ENCODE measurements around the gene SMAP1.
"Not testable (repeated sequence)": the region's sequence is repeated elsewhere in the genome, so short reads cannot be mapped to it uniquely, and the experiment has no call there.

SMAP1 gene

DNA sequence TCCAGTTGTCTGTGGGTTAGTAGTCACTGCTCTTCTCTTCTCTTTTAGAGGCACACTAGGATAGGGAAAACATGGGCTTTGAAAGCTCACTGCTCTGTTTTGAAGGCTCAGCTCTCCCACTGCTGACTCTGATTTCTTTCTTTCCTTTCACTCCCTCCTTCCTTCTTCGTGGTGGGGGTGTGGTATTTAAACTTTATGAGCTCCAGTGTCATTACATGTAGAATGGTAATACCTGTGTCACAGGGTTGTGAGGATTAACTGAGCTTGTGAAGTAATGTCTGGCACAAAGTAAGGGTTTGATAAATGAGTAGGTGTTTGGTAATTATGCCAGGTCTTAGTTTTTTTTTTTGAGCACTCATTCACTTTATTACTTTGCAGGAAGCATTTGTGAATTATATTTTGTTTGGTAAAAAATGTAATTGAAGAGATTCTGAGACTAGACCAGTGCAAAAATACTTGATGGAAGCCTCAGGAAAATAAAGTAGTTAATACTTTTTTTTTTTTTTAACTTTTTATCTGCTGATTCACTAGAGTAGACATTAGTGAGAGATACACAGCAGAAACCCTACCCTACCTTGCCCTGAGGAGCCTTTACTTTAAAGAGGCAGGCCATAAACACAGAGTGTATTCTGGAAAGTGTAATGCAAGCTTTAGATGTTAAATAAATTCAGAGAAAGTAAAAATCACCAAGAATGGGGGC lies 17.3 kb downstream of the SMAP1 start:
- no peak for DNase-seq

DNA sequence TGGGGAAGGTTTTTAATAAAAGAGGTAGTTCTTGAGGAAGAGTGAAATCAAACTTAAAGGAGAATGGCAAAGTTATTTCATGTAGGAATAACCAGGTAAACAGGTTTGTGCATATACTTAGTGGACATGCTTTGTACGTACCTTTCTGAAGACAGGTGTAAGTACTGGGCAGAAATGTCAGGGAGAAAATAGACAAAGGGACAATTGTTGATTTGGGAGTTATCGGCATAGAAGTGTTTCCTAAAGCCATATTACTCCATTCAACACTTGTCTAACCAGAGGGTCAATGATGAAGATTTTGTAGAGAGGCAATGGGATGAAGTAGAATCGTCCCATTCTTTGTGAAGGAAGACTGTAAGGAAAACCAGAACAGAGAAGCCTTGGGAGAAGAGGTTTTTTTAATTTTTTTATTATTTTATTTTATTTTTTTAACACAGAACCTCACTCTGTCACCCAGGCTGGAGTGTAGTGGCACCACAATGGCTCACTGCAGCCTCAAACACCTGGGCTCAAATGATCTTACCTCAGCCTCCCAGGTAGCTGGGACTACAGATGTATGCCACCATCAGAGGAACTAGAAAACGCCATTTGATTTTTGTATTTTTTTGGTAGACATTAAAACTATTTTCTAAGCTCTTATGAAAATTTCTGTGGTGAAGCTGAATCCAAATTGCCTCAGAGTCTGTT lies 18.0 kb downstream of the SMAP1 start:
- DNase-seq: no peak

DNA sequence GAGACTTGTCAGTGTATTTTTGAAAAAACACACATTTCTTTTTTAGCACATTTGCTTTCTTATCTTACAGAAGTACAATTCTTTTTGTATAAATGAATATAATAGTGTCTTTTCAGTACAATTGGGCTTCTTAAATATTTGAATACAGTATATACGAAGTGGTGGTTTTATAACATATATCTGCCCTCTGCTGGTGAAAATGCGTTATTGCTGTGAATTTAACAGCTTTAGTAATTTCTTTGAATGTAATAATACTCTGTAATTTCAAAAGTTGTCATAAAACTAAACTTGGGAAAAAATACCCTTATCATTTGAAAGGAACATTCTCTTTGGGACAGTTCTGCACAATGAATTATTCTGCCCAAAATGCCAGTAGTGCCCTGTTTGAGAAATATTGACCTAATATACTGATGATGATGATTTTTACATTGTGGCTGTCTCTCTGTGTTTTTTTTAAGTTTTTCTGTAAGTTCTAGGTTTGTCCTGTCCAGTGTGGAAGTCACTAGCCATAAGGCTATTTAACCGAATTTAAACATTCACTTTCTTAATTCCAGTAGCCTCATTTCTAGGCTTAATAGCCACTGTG lies 19.0 kb downstream of the SMAP1 start:
- DNase-seq: no peak

DNA sequence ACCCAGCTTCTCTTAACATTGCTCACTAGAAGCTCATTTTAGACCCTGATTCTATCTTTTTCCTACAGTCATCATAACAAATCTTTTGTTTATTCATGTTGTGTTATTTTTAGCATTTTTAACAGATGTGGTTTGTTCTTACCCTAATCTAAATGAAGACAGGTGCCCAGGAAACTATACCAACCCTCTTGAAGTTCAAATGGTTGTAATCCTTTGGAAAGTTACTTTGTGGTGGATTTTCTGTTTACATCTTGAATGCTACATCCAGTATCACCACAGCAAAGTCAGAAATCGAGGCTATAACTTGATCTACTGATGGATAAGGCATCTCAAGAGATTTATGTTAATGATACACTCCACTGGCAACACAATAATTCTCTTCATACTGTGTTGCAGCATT lies 26.2 kb downstream of the SMAP1 start:
- no peak for DNase-seq

DNA sequence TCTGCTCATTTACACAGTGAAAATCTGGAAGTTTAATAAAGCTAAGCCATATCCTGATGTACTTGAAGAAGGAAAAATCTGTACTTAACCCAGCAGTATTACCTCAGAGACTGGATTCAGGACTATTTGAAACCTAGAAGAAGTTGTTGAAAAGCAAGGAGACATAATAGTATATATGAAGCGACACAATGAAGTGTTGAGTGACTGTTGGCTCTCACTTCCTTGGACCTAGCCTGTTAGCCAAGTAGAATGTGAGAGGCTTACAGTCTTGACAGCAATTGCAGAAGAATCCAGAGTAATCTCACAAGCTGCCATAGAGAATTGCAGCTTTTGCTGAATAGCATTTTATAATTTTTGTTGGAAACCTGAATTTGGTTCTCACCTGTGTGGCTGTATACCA lies 26.7 kb downstream of the SMAP1 start:
- DNase-seq: no peak

DNA sequence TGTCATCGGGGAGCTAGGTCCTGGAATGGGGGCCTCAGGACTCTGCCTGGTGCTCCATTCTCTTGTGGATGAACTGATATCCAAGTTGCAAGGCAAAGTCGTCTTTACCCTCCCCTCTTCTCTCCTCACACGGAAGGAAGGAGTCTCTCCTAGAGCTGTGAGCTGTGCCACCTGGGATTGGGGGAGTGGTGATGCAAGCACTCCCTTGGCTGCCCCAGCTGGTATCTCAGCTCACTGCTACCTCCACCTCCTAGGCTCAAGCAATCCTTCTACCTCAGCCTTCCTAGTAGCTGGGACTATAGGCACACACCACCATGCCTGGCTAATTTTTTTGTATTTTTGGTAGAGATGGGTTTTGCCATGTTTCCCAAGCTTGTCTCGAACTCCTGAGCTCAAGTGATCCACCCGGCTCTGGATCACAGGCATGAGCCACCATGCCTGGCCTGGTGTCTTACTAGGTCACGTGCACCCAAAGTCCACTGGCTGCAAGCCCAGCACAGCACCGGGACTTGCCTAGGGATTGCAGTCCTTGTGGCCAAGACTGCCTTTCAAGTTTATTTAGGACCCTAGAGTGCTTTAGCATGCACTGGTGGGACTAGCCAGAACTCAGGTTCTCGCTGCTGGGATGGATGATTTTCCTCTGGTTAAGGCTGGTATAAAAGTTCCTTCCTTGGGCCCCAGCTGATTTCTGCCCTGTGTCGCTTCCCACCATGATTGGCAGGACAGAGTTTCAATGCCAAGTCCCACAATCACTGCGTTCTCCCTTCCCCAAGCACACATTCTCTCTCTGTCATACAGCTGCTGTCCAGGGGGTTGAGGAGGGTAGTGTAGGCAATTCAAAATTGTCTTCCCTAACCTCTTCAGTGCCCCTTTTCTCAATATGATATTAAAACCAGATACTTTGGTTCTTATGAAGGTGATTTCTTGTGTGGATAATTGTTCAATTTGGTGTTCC lies 33.5 kb downstream of the SMAP1 start:
- DNase-seq: no peak

DNA sequence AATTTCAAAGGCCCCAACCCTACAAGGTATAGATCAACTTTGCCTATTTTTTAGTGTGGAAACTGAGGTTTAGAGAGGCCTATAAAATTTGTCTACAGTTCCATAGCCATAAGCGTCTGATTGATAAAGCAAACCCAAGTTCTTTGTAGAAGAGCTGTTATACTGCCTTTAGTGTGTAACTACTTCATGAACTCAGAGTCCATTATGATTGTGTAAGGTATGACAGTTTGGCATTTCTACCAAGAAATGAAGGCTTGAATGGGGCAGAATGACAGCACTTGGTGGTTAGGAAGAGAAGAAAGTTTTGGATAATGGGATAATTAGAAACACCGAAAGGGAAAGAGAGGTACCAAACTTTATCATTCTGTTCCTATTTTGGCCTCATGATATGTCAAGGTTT lies 38.1 kb downstream of the SMAP1 start:
- no peak for DNase-seq

DNA sequence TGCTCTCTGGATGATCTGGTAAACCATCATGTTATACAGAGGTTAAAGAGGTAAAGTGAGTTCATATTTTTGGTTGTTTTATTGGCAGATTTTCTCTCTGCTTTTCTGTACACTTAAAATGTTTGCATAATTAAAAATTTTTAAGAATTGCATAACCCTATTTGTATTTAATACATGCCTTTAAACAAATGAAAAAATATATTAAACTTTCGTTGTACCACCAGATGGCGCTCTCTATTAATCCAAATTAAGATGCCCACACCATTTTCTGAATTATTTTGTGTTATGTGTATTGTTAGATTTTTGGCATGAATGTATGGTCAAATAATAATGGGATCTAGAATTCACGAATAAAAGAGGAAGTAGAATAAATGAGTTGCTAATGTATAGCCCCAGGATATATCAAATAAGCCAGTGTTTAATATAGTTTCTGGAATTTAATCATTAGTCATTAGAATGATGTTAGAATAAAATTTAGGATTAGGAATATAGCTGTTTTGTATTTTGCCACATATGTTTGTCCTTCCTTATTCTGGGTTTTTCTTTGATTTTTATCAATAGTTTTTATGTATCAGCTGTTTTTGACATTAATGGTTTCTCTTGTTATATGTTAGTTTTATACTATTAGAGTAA lies 38.9 kb downstream of the SMAP1 start:
- no peak for DNase-seq

DNA sequence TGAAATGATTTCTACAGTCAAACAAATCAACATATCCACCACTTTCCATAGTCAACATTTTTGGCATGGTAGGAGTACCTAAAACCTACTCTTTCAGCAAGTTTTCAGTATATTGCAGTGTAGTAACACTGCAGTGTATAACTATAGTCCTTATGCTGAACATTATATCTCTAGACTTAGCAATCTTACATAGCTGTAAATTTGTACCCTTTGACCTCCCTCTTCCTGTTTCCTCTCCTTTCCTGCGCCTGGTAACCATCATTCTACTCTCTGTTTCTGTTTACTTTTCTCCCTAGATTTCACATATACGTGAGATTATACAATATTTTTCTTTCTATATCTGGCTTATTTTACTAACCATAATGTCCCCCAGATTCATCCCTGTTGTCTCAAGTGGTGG lies 40.2 kb downstream of the SMAP1 start:
- no peak for DNase-seq

DNA sequence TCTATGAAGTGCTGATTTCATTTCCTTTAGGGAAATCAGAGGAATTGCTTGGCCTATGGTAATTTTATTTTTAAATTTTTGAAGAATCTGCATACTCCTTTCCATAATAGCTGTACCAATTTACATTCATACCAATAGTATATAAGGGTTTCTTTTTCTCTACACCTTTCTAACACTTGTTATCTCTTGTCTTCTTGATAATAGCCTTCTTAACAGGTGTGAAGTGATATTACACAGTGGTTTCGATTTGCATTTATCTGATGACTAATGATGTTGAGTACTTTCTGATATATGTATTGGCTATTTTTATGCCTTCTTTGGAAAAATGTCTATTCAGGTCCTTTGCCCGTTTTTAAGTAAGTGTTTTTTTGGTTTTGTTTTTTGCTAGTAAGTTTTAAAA lies 40.8 kb downstream of the SMAP1 start:
- no peak for DNase-seq

DNA sequence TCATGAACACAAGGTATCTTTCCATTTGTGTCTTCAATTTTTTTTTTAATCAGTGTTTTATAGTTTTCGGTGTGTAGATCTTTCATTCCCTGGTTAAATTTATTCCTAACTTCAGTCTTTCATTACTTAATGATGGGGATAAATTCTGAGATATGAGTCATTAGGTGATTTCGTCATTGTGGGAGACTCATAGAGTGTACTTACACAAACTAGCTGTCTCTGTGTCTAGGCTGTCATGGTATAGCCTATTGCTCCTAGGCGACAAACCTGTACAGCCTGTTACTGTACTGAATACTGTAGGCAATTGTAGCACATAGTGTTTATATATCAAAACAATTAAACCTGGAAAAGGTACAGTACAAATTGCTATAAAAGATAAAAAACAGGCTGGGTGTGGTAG lies 42.1 kb downstream of the SMAP1 start:
- DNase-seq: no peak

DNA sequence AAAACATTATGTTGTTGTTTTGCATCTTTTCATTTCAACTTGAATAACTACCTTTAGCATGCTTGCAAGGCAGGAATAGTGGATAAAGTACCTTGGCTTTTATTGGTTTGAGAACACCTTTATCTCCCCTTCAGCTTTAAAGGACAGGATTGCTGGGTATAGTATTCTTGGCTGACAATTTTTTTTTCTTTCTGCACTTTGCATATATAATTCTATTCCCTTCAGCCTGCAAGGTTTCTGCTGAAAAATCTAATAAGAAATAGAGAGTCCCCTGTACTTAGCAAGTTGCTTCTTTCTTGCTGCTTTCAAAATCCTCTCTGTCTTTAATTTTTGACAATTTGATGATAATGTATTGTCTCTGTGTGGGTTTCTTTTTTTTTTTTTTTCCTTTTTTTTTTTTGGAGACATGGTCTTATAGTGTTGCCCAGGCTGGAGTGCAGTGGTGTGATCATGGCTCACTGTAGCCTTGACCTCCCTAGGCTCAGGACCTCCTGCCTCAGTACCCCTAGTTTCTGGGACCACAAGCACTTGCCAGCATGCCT lies 47.1 kb downstream of the SMAP1 start:
- DNase-seq: no peak

DNA sequence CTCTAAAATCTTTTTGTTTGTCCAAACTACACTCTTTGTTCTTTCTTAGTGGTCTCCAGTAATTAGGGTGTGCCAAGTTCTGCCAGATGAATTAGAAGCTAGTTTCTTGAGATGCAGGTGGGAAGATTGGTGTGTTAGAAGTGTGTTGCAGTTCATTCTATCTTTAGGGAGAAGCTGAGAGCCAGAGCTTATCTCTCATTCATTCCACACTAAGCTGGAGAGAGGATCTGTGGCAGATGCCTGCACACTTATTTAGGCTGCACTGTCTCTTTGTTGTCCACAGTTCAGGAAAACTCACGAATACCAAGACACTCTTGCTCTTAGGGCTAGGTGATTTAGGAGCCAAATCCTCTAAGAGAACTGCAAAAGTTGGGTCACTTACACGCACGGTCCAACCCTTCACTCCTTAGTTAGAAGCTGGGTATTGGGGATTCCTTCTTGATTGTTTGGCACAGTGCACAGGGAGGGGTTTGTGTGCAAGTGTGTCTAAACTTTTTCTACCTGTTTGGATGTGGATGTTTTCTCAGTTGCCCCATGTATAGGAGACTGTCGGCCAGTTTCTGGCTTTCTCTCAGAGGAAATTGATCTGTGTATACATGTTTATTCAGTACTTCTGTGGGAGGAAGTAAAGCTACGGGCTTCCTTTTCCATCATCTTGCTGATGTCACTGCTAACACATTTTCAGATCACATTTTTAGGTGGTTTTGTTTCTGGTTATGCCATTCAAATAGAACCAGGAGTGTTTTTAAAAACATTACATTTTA lies 49.5 kb downstream of the SMAP1 start:
- no peak for DNase-seq

DNA sequence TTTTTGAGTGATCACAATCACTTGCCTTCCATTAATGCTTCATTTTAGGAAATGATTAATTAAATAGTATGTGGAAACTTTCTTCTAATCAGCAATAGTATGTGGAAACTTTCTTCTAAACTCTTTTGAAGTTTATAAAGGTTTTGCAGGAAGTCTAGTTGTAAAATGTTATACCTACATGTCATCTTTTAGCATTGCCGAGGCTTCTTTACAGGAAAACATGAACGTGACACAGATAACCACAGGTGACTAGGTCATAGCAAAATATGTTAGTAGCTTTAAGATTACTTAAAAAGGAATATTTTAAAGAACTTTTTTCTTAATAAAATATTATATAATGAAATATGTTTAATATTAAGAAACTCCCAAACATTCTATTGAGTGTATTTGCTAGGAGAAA lies 56.8 kb downstream of the SMAP1 start:
- DNase-seq: no peak

DNA sequence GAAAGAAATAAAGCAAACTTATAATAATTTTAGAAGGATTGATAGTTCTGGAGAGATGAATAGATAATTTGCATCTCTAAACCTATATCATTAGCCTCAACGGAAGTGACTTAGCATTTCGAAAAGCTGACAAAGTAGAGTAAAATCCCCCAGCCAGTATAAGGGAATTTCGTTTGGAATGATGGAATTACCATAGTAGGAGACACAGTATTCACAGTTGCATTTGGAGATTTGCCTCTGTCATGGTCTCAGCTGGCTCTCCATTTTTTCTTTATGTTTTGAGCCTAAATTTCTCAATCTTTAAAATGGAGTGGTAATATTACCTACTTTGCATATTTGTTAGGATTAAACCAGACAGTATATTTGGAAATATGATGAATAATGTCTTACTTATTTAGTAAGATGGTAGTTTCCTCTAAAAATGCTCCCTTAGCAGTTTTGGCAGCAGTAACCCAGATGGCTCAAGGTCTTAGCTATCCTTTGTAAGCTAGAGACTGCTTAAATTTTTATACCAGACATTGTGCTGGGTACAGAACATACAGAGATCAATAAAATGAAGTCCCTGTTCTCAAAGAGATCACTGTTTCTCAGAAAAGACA lies 58.2 kb downstream of the SMAP1 start:
- DNase-seq: no peak

DNA sequence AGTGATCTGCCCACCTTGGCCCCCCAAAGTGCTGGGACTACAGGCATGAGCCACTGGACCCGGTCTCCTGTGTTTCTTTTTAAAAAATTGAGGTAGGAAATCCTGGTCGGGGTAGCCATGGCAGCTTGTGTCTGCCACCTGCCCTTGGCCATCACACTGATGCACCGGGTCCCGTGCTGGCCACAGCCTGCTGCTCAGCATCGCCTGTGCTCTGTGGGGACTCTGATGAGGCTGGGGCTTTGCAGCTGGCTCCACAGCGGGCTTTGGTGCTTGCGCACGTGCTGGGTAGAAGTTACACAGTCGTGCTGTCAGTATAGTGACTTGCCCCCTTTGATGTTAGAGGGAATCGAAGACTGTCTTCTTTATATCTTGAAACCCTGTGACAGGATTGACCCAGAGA lies 66.7 kb downstream of the SMAP1 start:
- DNase-seq: no peak

DNA sequence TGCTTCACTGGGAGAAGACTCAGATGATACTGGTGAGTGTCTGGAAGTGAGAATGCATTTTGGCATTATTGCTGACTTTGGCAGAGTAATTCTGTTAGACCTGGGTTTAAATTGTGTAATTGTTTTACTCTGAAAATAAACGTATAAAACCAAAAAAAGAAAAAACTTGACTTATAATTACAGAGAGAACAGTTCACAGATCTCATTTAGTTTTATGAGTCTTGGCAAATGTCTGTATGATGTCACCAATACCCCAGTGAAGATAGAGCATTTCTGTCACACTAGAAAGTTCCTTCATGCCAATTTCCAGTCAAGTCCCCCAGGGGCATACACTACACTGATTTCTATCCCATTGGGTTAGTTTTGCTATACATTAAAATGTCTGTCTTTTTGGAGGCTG lies 67.3 kb downstream of the SMAP1 start:
- DNase-seq: no peak

DNA sequence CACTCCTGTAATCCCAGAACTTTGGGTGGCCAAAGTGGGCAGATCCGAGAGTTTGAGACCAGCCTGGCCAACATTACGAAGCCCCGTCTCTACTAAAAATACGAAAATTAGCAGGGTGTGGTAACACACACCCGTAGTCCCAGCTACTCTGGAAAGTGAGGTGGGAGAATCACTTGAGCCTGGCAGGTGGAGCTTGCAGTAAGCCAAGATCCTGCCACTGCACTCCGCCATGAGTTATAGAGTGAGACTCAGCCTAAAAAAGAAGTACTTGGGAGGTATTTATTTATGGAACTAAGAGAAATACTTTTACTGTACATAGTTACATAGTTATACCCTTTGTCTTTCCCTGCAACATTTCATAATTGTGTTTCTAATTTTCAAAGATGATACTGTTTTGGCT lies 67.8 kb downstream of the SMAP1 start:
- DNase-seq: no peak

DNA sequence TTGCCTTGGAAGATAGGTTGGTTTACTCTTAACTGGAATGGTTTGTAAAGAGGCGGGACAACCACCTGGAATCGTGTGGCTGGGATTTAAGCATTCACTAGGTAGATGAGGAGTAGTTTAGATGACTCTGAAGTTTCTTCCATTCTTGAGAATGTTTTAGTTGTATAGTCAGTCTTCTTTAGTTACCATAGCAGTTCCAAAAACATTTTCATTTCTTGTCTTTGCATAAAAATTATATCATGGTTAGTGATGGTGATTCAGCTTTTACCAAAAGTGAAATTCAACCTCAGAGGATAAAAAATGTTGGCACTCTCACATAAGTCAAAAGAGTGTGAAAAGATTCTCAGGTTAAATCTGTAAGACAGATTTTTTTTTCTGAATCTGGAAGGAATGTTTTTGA lies 70.3 kb downstream of the SMAP1 start:
- DNase-seq: no peak

DNA sequence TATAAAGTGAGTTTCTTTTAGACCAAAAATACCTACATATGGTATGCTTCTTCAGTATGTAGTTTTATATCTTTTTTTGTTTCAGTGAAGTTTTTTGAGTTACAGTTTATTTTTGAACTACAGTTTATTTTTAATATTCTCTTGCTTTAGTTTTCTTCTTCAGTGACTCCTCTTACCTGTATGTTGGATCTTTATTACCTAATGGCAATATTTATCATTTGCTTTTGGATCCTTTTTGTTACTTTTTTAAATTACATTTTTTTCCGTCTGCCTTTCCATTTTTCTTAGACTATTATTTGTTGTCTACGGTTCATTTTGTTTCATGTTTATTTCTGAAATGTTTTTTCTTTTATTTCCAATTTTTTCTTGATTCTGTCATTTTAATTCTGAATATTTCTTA lies 71.9 kb downstream of the SMAP1 start:
- DNase-seq: no peak

DNA sequence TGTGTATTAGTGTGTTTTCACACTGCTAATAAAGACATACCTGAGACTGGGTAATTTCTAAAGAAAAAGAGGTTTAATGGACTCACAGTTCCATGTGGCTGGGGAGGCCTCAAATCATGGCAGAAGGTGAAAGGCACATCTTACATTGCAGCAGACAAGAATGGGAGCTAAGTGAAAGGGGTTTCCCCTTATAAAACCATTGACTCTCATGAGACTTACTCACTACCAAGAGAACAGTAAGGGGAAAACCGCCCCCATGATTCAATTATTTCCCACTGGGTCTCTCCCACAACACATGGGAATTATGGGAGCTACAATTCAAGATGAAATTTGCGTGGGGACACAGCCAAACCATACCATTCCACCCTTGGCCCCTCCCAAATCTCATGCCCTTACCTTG lies 73.1 kb downstream of the SMAP1 start:
- DNase-seq: not testable (repeated sequence)
